ENCODE results near the gene SLIT3.

DNA sequence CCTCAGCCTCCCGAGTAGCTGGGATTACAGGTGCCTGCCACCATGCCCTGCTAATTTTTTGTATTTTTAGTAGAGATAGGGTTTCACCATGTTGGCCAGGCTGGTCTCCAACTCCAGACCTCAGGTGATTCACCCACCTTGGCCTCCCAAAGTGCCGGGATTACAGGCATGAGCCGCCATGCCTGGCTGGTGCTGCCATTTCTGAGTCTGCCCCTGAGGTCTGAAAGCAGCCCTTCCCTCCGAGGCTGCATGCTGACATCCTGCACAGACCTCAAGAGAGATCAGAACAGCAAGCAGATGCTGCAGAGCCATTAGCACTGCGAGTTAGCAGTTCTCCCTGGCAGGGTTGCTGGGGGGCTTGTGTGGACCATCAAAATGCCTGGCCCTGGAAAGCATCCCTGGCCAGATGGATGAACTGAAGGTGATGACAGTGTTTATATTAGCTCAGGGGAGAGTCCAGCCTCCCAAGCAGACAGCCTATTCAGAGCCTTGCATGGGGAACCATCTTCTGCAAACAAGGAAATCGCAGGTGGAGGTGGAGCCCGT lies 545.3 kb downstream of the SLIT3 start:
- TF ChIP-seq, protein P1, sequence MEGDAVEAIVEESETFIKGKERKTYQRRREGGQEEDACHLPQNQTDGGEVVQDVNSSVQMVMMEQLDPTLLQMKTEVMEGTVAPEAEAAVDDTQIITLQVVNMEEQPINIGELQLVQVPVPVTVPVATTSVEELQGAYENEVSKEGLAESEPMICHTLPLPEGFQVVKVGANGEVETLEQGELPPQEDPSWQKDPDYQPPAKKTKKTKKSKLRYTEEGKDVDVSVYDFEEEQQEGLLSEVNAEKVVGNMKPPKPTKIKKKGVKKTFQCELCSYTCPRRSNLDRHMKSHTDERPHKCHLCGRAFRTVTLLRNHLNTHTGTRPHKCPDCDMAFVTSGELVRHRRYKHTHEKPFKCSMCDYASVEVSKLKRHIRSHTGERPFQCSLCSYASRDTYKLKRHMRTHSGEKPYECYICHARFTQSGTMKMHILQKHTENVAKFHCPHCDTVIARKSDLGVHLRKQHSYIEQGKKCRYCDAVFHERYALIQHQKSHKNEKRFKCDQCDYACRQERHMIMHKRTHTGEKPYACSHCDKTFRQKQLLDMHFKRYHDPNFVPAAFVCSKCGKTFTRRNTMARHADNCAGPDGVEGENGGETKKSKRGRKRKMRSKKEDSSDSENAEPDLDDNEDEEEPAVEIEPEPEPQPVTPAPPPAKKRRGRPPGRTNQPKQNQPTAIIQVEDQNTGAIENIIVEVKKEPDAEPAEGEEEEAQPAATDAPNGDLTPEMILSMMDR (IDR thresholded peaks at IDR 0.05): no peak
- TF ChIP-seq POLR2A (IDR thresholded peaks at IDR 0.05): no peak

All from right lobe of liver (tissue), 4 donors.